Colonic mucosa (tissue), 4 donors: ENCODE measurements around the gene SCN4B. TPM values are rescaled to one million over a fixed set of nuclear protein-coding genes. Genes with fewer than 3 reads are reported as not detected.

Experiments used
- DNase-seq: peaks from one replicate; pipeline ENCODE4 v3.0.0-alpha.2; 2020
- H3K27ac ChIP-seq: fragments of 200-600 bp; one replicate; pipeline ENCODE4 v1.8.0; 2021
- H3K27me3 ChIP-seq: fragments of 200-600 bp; one replicate; pipeline ENCODE4 v1.8.0; 2021
- H3K36me3 ChIP-seq: fragments of 200-600 bp; one replicate; pipeline ENCODE4 v1.8.0; 2021
- H3K4me1 ChIP-seq: fragments of 200-600 bp; one replicate; pipeline ENCODE4 v1.8.0; 2021; ENCODE audit warnings: mild to moderate bottlenecking
- H3K4me3 ChIP-seq: fragments of 200-600 bp; one replicate; pipeline ENCODE4 v1.8.0; 2021
- H3K9ac ChIP-seq, 2 donors: one replicate each; pipeline ENCODE4 v1.7.0; 2013; ENCODE audit warnings: control low read depth in 2 of 2, low read depth in 2 of 2, low read length in 2 of 2
- H3K9me3 ChIP-seq: fragments of 200-600 bp; one replicate; pipeline ENCODE4 v1.8.0; 2021
- intact Hi-C: fragments of 100-400 bp; cut with DNase I; formaldehyde crosslinking; loops from one replicate; pipeline ENCODE4 v1.14.1; 2022
- total RNA-seq, 2 donors: library from RNA; stranded (reverse); fragmentation: NEBNext Ultra II Directional in 1 of 2; extraction: Animal tissue kit (Norgen Biotek cat#: 25700) in 1 of 2; gene quantifications; one replicate each; pipeline ENCODE4 v1.2.1, GENCODE V29; 2021
- TF ChIP-seq, protein P1 (sequence below): fragments of 200-600 bp; IDR thresholded peaks from one replicate; pipeline ENCODE4 v1.8.0; 2022; ENCODE audit warnings: antibody characterized with exemption, mild to moderate bottlenecking
- donor health status: healthy.
- donor health status: DM: no; HTN: no; CAD: no.
- donor health status: DM: no; HTN: no; CAD: no.

The SCN4B gene
- total RNA-seq, 2 donors from 2014 or later, result 0.59 to 1.5 TPM

DNA sequence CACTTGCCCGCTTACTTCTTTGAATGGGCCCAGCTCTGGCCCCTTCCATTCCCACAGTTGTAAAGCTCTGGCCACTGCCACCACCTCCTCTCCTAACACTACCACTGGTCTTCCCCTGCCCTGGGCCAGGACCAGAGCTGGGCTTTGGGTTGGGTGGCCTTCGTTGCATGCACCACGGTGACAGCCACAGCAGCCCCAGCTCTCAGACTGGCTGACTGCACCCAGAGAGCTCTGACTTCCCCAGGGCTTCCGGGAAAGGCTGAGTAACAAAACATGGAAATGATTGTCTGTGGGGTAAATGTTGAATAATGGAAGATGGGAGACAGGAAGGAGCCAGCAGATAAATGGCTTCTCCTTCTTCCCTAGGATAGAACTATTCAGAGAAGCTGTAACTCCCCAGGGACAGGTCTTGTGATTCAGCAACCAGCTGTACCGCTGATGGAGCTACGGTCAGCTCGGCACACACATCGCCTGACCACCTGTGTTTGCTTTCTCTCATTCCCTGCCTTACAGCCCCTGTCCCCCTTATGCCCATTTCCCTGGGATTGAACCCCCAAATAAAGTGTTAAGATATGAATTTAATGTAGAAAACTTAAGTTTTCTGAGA lies 27.6 kb downstream of the SCN4B start:
- no peak overlapping the region for H3K27ac ChIP-seq
- intact Hi-C loops, result no loop called here
- TF ChIP-seq, protein P1, sequence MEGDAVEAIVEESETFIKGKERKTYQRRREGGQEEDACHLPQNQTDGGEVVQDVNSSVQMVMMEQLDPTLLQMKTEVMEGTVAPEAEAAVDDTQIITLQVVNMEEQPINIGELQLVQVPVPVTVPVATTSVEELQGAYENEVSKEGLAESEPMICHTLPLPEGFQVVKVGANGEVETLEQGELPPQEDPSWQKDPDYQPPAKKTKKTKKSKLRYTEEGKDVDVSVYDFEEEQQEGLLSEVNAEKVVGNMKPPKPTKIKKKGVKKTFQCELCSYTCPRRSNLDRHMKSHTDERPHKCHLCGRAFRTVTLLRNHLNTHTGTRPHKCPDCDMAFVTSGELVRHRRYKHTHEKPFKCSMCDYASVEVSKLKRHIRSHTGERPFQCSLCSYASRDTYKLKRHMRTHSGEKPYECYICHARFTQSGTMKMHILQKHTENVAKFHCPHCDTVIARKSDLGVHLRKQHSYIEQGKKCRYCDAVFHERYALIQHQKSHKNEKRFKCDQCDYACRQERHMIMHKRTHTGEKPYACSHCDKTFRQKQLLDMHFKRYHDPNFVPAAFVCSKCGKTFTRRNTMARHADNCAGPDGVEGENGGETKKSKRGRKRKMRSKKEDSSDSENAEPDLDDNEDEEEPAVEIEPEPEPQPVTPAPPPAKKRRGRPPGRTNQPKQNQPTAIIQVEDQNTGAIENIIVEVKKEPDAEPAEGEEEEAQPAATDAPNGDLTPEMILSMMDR, result no peak
- no peak overlapping the region for H3K9ac ChIP-seq
- DNase-seq, result no peak
- no peak overlapping the region for H3K4me3 ChIP-seq
- H3K27me3 ChIP-seq, result no peaks in the 10 kb centered on the region
- peaks cover 1% of the 10 kb centered on the region for H3K36me3 ChIP-seq
- no peaks in the 10 kb centered on the region for H3K4me1 ChIP-seq
- no peaks in the 10 kb centered on the region for H3K9me3 ChIP-seq

DNA sequence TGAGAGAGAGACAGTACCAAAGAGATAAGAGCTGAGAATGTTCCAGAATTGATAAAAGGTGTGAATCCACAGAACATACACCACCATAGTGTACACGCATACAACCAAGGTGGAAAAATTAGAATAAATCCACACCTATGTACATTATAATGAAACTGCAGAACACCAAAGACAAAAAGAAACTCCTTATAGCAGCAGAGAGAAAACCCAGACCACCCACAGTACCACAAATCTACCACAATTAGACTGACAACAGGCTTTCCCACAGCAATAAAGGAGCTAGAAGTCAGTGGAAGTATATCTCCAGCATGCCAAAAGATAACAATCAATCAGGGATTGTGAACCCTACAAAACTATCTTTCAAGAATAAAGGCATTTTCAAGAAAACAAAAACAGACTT lies 31.8 kb downstream of the SCN4B start:
- TF ChIP-seq, protein P1, result no peak
- H3K36me3 ChIP-seq, result peaks cover 4% of the 10 kb centered on the region
- intact Hi-C loops, result no loop called here

DNA sequence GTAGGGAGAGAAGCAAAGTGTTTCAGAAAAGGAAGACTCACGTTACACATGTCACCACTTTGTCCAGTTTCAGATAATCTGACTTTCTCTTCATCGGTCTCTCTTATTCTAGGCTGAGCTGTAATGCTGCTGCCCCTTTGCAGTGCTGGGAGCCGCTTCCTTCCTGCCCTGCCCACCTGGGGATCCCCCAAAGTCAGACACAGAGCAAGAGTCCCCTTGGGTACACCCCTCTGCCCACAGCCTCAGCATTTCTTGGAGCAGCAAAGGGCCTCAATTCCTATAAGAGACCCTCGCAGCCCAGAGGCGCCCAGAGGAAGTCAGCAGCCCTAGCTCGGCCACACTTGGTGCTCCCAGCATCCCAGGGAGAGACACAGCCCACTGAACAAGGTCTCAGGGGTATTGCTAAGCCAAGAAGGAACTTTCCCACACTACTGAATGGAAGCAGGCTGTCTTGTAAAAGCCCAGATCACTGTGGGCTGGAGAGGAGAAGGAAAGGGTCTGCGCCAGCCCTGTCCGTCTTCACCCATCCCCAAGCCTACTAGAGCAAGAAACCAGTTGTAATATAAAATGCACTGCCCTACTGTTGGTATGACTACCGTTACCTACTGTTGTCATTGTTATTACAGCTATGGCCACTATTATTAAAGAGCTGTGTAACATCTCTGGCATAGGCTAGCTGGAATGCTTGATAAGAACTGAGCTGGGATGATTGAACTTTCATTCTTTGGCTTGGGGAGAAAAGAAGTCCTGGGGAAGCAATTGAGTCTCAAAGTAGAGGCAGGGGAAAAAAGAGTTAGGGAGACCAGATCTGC lies 34.6 kb downstream of the SCN4B start:
- H3K4me3 ChIP-seq, result no peak overlapping the region
- no peaks in the 10 kb centered on the region for H3K4me1 ChIP-seq
- H3K27ac ChIP-seq, result no peak overlapping the region
- no peaks in the 10 kb centered on the region for H3K9me3 ChIP-seq
- intact Hi-C loops, result no loop called here
- no peak overlapping the region for H3K9ac ChIP-seq
- H3K27me3 ChIP-seq, result no peaks in the 10 kb centered on the region
- peaks cover 4% of the 10 kb centered on the region for H3K36me3 ChIP-seq
- DNase-seq, result no peak
- TF ChIP-seq, protein P1, result no peak

More for the DNA sequence above, 31.8 kb downstream of the SCN4B start:
- Histone ChIP-seq H3K9ac (no peak overlapping the region), H3K4me3 (no peak overlapping the region), H3K4me1 (no peaks in the 10 kb centered on the region), H3K27me3 (no peaks in the 10 kb centered on the region), H3K27ac (no peak overlapping the region), H3K9me3 (no peaks in the 10 kb centered on the region)
- DNase-seq, result no peak

DNA sequence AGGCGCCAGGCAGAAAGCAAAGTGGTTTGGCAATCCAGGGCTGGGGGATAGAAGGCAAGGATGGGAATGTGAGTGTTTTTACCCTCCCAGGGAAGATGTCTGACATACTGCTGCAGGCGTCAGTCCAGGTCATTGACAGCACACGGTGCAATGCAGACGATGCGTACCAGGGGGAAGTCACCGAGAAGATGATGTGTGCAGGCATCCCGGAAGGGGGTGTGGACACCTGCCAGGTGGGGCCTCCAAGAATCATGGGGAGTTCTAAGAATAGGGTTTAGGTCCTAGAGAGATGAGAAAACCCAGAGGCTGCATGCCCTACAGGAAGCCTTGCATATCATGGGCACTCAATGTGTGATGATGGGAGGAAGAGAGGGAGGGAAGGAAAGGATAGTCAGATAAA lies 37.6 kb downstream of the SCN4B start:
- no peaks in the 10 kb centered on the region for H3K4me1 ChIP-seq
- TF ChIP-seq, protein P1, result no peak
- H3K4me3 ChIP-seq, result no peak overlapping the region
- H3K9ac ChIP-seq, result no peak overlapping the region
- no peaks in the 10 kb centered on the region for H3K27me3 ChIP-seq
- no peaks in the 10 kb centered on the region for H3K9me3 ChIP-seq
- intact Hi-C loops, result no loop called here
- DNase-seq, result no peak
- no peak overlapping the region for H3K27ac ChIP-seq
- H3K36me3 ChIP-seq, result peaks cover 3% of the 10 kb centered on the region

DNA sequence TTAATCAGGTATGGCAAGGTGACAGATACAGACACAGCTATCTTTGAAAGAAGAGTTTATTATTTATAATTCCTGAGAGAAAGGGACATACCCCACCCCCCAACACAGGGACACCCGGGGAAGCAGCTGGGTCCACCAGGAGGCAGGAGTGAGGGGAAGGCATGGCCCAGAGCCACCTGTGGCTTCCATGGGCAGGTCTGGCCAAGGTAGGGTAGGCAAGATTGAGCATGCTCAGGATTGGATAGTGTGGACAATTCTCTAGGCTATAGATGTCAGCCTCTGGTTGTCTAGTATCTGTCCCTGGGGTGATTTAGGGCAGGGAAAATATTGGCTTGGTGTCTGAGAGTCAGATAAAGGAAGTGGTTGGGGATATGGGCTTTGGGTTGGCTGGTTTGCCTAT lies 38.4 kb downstream of the SCN4B start:
- Histone ChIP-seq H3K36me3 (no peaks in the 10 kb centered on the region), H3K27ac (no peak overlapping the region), H3K4me1 (no peaks in the 10 kb centered on the region), H3K27me3 (no peaks in the 10 kb centered on the region), H3K9ac (no peak overlapping the region), H3K4me3 (no peak overlapping the region), H3K9me3 (no peaks in the 10 kb centered on the region)
- TF ChIP-seq, protein P1, result no peak
- no peak for DNase-seq
- intact Hi-C loops, result no loop called here
